ENCODE results near the gene L3MBTL4. TPM values are rescaled to one million over a fixed set of nuclear protein-coding genes. Genes with fewer than 3 reads are reported as not detected.
"Not testable (repeated sequence)": the region's sequence is repeated elsewhere in the genome, so short reads cannot be mapped to it uniquely, and the experiment has no call there.

Gene L3MBTL4
- total RNA-seq, 2 donors from 2014 or later: 4.9 to 6.5 TPM

DNA sequence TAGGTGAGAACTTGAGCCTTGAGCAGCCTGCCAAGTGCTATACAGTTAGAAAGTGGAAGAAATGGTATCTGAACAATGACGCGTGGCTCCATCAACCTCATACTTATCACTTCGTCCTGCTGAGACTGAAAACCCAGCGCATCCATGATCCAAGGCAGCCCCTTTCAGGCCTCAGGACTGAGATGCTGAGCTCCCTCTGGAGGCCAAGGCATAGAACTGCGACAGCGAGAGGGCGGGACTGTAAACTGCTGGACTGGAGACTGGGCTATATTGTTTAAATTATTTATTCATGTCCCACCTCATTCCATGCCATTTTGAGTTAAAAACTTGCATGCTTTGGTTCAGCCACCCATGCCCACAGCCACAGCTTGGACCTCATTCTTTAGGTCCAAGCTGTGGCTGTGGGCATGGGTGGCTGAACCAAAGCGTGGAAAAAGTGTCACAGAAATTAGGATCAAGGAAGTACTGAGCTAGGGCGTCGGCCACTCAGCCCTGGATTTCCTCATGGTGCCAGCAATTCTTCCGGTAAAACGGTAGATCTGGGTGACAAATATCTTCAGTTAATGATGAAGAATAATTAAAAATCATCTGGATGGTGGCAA is 195.5 kb downstream of the L3MBTL4 start:
- DNase-seq (no peak), ATAC-seq (no peak)
- intact Hi-C loops (cut with DNase I, micrococcal nuclease): no loop called here

DNA sequence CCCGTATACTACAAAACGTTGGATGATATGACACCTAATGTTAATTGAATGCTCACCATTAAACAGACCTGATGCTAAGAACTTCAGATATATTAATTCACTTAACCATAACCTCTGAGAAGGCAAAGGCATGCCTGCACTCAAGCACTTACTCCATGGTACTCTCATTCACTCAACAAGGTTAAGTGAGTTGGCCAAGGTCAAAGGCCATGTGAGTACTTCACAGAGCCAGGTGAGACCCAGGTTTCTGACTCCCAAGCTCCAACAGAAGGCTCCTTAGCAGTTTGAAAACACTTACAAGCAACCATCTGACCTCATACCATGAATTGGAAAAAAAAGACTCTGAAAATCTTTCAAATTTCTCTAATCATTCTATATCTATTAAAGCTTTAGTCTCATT is 198.8 kb downstream of the L3MBTL4 start:
- ATAC-seq: no peak
- intact Hi-C loops (cut with DNase I, micrococcal nuclease): no loop called here
- DNase-seq: no peak

DNA sequence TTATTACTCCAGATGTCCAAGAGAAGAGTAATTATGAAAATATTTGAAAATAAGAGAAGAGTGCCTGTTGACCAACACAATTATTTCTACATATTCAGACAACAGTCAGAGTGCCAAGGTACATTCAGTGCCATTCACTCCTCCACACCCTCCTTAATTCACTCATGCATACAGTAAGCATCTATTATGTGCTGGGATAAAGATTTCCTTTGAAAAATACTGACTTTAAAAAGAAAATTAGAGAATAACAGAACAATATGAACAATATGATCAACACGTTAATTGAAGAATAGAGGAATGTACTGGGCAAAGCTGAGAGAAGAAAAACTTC is 203.6 kb downstream of the L3MBTL4 start:
- intact Hi-C loops (cut with DNase I, micrococcal nuclease): no loop called here
- no peak for ATAC-seq
- DNase-seq: no peak

DNA sequence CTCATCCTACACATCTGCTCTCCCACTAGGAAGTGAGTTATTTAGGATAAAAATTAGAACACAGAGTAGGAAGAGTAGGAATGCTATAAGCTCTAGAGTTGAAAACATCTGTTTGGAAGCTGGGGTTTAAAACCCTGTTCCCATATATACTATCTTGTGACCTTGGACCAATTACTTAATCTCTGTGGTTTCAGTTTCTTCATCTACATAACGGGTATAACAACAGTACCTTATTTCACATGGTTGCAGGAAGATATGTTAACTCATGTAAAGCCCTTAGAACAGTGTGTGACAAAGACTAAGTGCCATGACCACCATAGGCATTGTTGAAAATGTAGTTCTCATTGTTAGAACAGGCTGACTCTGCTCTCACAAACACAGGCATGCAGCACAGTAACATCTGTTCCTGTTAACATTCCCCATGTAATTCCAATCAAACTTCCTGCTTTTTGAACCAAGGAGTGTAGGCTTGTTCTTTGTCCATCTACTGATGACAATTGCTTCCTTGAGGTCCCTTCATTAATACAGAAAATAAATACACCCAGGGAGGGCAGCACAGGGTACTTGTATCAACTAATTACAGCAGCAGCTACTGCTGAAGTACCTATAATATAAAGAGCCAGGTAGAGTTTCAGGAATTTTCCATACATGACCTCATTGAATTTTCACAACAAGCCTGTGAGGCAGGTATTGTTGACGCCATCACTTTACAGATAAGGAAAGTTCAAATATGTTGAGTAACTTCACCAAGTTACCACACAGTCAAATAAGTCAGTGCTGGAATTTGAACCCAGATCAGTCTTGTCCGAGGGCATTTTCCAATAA is 204.2 kb downstream of the L3MBTL4 start:
- no peak for ATAC-seq
- intact Hi-C loops (cut with DNase I, micrococcal nuclease): no loop called here
- no peak for DNase-seq

DNA sequence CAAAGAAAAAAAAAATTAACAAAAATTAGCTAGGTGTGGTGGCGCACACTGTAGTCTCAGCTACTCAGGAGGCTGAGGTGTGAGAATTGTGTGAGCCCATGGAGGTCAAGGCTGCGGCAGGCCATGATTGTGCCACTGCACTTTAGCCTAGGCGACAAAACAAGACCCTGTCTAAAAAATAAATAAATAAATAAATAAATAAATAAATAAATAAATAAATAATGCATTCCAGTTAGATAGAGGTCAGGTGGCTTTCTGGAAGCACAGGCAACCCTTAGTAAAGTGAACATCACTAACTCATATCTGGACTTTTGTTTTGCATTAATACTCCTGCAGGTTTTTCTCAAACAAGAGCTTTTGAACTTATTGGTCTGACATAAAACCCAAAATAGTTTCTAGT is 206.8 kb downstream of the L3MBTL4 start:
- DNase-seq (no peak), ATAC-seq (no peak)
- intact Hi-C loops (cut with DNase I, micrococcal nuclease): no loop called here

DNA sequence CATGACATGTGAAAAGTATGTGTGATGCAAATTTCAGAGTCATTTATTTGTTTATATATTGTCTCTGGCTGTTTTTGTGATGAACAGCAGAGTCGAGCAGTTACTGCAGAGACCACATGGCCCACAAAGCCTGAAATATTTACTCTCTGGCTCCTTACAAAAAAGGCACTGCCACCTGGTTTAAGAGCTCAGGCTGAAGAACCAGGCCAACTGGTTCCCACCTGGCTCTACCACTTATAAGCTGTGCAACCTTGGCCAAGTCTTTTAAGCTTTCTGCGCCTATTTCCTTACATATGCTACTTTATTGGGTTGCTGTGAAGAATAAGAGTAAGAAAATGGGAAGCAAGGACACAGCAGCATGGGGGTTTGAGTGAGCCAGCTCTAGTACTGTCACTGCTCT is 207.6 kb downstream of the L3MBTL4 start:
- intact Hi-C loops (cut with DNase I, micrococcal nuclease): no loop called here
- DNase-seq (no peak), ATAC-seq (no peak)

DNA sequence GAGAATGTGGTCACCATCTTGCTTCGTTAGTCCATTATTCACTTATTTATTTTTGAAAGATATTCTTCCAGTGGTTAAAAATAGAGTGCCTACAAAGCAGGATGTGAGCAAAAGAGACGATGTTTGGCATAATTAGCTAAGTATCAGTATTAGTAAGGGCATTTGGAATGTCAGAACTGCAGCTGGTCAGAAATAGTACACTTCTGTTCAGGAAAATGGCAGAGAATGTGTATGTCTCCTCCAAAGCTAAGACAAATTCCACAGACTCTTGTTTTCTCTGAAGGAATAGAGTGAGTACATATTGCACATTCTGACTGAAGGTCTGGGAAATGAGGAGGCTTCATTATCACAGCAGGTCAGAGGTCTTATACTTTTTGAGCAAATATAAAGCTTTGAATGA is 209.0 kb downstream of the L3MBTL4 start:
- intact Hi-C loops (cut with DNase I, micrococcal nuclease): no loop called here
- DNase-seq (no peak), ATAC-seq (no peak)

DNA sequence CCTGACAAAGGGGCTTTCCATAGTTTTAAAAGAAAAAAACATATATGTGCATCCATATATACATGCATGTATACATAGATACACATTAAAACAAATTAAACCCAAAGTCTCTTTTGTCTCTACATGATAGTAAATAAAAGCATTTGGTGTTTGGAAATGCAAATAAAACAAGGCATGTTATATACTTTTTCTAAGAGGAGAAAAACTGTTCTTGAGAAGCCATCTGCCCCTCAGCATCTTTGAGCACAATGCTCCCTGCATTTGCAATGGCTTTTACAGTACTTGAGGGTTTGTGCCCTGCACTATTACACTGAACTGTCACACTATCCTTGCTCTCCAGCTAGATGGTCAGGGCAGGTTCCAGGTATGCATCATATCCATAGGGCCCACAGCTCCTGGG is 210.2 kb downstream of the L3MBTL4 start:
- intact Hi-C loops (cut with DNase I, micrococcal nuclease): no loop called here
- no peak for ATAC-seq
- DNase-seq: no peak

DNA sequence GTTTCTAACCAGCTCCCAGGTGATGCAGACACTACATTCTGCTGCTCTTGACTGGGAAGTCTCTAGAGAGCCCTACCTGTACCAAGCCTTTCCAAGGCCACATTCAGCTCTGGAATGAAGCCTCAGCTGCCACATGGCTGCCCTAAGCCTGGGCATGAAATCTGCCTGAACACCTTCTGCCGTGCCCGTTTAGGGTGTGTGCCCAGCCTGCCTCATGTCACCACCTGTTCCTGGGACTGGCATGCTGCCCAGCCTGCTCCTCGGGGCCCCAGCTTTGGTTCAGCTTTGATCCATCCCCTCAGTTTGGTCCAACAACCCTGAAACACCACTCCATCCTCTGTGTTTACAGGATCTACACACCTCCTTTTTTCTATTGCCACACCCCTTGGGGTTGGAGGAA is 210.9 kb downstream of the L3MBTL4 start:
- ATAC-seq: peak; percentile 39
- peak in 1 of 2 donors; percentile 21 for DNase-seq
- intact Hi-C loops (cut with DNase I, micrococcal nuclease): no loop called here

DNA sequence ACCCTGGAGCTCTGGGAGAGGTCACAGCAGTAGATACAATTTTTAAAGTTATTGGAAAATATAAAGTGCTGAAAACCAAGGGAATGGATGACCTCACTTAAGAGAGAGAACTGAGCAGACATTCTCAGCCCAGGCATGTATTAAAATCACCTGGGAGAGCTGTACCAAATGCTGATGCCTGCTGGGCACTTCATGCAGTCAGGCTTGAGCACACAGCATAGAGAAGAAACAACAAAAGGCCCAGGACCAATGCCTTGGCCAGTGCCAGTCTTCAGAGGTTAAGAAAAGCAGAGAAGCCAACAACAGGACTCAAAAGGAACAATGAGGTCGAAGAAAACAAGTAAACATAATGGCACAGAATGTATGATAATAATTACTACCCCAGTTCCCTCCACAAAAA is 211.8 kb downstream of the L3MBTL4 start:
- DNase-seq: no peak
- intact Hi-C loops (cut with DNase I, micrococcal nuclease): no loop called here
- ATAC-seq: no peak

DNA sequence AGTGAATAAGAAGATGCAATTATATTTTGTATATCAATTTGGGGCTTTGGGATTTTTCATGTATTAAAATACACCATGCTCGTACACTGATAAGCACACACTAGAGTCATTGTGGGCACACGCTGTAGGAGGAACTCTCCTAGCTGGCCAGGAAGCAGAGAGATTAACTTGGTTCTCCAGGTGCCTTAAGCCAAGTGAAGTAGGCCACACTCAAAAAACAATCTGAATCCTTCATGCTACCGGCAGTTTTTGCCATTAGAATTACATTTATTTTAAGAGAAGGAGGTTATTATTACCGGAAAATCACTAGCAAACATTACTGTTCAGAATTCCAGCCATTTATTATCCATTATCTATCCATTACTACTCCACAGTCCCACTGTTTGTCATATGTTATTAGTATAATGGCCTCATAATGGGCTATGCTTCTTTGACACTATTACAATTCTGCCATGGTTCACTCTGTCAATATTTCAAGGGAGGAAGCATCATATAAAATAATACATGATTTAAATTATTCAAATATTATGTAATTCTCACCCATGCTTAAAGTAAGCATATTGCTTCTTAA is 214.4 kb downstream of the L3MBTL4 start:
- intact Hi-C loops (cut with DNase I, micrococcal nuclease): no loop called here
- ATAC-seq (no peak), DNase-seq (no peak)

DNA sequence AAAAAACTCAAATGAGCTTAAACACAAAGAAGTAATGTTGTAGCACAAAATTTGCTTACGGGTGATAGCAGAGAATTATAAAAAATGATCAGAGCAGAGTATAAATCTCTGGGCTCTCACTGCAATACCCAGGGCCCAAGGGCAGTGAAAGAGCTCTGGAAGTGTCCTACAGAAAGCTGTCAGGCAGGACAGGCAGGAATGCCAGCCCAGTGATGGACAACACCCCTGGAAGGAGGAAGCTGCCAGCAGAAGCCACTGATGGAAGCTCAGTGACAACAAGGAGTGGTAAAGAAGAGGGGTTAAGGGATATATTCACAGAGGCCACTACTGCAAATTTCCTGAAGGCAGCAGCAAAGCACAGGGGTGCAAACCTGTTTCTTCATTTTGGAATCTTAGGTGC is 214.9 kb downstream of the L3MBTL4 start:
- intact Hi-C loops (cut with DNase I, micrococcal nuclease): no loop called here
- DNase-seq (no peak), ATAC-seq (no peak)

DNA sequence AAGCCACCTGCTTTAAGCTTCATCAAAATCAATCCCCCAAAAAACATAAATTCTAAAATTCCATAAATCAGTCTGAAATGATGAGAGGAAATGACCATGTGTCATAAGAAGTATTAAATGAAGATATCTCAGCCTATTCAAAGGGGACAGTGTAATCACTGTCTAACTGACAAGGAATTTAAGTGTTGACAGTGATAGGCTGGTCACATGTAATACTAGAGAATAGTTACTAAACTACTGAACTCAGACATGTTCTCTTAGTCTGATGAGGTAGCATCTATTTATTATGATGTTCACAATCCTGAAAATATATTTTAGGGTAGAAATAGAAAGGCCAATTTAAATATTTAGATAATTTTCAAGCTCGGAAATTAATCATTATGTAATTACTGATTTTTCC is 216.1 kb downstream of the L3MBTL4 start:
- intact Hi-C loops (cut with DNase I, micrococcal nuclease): no loop called here
- no peak for ATAC-seq

DNA sequence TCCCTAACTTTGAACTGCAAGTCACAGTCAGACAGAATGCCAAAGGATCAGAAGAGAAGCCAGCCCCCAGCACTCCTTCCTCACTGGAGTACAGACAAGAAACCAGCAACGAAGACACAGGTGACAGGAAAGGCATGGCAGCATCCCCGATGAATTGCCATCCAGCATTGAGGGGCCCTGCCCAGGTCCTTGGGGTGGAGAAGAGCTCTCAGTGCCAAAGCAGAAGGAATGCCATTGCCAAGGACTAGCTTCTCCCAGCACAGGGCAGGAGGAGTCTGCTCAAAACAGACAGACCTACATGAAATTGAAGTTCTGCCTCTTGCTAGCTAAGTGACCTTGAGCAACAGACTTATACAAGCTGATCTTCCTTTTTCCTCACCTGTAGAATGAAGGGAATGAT is 220.1 kb downstream of the L3MBTL4 start:
- ATAC-seq (no peak), DNase-seq (no peak)
- intact Hi-C loops (cut with DNase I, micrococcal nuclease): no loop called here

More for the DNA sequence above, 216.1 kb downstream of the L3MBTL4 start:
- no peak for DNase-seq

DNA sequence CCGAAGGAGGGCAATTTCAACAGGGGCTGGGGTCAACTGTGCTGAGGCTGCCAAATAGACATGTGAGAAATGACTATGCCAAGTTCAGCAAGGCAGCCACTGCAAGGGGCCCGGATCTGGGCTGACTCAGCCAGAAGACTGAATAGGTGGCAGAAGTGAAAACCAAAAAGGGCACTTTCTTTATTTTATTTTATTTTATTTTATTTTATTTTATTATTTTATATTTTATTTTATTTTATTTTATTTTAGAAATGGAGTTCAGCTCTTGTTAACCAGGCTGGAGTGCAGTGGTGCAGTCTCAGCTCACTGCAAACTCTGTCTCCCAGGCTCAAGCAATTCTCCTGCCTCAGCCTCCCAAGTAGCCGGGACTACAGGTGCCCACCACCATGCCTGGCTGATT is 228.9 kb downstream of the L3MBTL4 start:
- DNase-seq; intact Hi-C loops (cut with DNase I, micrococcal nuclease); ATAC-seq: not testable (repeated sequence)

DNA sequence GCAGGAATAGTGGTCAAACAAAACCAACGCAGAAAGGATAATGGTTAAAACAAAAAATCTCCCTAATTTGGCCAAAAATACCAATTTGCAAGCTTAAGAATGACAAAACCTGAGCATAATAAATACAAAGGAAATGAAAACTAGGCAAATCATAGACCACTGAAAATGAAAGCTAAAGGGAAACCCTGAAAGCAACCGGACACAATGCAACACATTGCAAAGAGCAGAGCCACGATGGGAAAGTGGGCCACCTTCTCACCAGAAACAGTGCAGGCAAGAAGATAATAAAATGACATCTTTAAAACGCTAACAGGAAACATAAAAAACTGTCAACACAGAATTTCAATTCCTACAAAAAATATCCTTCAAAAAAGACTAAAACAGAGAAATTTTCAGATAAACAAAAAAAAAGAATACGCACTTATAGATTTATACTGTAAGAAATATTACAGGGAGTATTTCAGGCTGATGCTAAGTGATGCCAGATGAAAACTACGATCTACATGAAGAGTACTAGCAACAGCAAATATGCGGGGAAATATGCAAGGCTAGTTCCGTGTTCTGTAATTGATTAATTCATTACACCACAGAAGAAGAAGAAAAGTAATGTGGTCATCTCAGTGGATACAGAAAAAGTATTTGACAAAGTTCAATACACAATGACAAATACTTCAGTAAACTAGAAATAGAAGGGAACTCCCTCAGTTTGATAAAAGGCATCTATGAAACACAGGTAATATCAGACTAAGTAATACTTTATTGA is 239.5 kb downstream of the L3MBTL4 start:
- DNase-seq: no peak

DNA sequence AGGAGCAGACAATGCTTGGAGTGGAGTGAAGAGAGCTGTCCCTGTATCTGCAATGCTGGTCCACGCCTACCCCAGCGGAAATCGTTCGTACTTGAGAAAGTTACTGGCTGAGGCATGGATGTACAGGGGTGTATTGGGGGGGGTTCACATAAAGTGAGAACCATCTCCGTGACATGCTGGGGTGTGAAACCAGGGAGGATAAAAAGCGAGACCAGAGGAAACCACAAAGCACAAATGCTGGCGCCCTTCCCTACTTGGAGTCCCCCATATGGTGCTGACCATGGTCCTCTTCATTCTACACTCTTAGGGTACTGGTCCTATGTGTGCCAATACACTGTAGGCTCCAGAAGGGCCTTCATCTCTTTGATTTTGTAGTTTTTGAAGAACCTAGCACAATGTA is 244.1 kb downstream of the L3MBTL4 start:
- ATAC-seq (no peak), DNase-seq (no peak)

More for the DNA sequence above, 239.5 kb downstream of the L3MBTL4 start:
- intact Hi-C loops (cut with DNase I, micrococcal nuclease): no loop called here
- no peak for ATAC-seq

DNA sequence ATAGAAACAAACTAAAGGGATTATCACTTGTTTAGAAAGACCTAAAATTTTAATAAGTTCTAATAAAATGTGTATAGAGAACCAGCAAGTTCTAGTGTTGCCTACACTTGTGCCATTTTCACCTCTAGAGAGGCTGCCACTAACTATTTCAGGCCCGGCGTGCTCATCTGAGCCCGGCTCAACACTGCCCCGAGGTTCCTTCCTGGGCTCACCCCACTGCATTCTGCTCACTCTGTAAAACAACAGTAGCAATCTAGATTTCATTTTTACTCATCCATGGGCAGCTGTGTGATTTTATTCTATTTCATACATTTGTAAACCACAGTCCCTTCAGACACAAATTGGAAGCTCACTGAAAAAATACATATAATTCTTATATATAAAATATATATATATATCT is 253.2 kb downstream of the L3MBTL4 start:
- ATAC-seq: no peak
- DNase-seq: no peak
- intact Hi-C loops (cut with DNase I, micrococcal nuclease): no loop called here

More for the DNA sequence above, 244.1 kb downstream of the L3MBTL4 start:
- intact Hi-C loops (cut with DNase I, micrococcal nuclease): no loop called here

DNA sequence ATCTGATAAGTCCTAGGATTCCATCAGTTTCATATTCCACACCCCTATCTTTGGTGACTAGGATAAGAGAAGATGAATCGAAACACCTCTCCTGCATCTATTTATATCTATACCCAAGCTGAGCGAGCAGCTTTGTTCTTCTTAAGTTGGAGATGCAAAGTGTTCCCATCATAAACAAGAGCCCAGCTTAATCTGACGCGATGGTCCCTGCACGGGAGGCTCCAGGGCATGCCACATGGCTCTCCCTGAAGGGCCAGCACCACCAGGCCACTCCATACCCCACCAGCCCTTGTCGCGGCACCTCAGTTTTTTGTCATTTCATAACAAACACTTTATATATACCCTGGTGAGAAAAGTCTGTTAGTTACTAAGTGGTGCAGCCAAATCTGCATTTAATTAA is 255.3 kb downstream of the L3MBTL4 start:
- DNase-seq (no peak), ATAC-seq (no peak)
- intact Hi-C loops (cut with DNase I, micrococcal nuclease): no loop called here

DNA sequence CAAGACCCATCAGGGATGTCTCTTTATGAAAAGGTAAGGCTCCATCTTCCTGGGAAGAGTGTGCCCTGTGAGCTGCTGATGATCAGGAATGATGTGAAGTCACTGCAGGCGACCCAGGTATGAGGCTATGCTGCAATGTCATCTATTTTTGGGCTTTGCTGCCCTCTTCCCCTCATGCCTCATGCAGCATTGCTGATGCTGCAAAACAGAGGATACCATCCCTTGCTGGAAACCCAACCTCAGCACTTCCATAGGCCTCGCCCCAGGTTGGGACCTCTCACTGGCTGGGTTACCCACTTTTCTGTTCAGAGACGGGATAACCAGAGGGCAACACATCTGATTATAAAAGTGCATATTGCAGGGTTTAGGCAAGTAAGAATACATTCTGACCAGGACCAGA is 255.8 kb downstream of the L3MBTL4 start:
- ATAC-seq: no peak
- no peak for DNase-seq
- intact Hi-C loops (cut with DNase I, micrococcal nuclease): no loop called here

Data from left colon (tissue), 2 donors.